CD14-positive monocyte (primary cell): ENCODE results near the gene C11orf91. TPM values are rescaled to one million over a fixed set of nuclear protein-coding genes. Genes with fewer than 3 reads are reported as not detected.

Source experiments
- DNase-seq, 3 donors: peaks; one replicate each; pipeline ENCODE4 v3.0.0-alpha.2; 2011 to 2022
- H2AFZ ChIP-seq: 2 replicates; pipeline ENCODE4 v1.6.0; 2012; ENCODE audit warnings: mild to moderate bottlenecking, low read depth, low read length, inconsistent platforms; ENCODE audit not compliant: insufficient read depth, poor library complexity, severe bottlenecking
- H3K27ac ChIP-seq, 2 donors: 1 replicate in 1 of 2; 2 replicates in 1 of 2; pipeline ENCODE4 v1.5.1; 2012 to 2013; ENCODE audit warnings: low read length in 2 of 2, control low read depth in 1 of 2, inconsistent platforms in 1 of 2, low read depth in 1 of 2, mild to moderate bottlenecking in 1 of 2
- H3K27me3 ChIP-seq, 2 donors: one replicate each; pipeline versions ENCODE4 v1.6.0 to v1.6.1; 2011 to 2013; ENCODE audit warnings: low read length in 2 of 2; ENCODE audit not compliant: control insufficient read depth in 2 of 2, insufficient read depth in 2 of 2
- H3K36me3 ChIP-seq, 2 donors: replicated peaks in 1 of 2; 1 replicate in 1 of 2; 2 replicates in 1 of 2; pipeline versions ENCODE4 v1.5.1 to v1.6.1; 2012 to 2013; ENCODE audit warnings: low read length in 2 of 2, control low read depth in 1 of 2, inconsistent platforms in 1 of 2, mild to moderate bottlenecking in 1 of 2; ENCODE audit not compliant: insufficient read depth in 2 of 2, control insufficient read depth in 1 of 2
- H3K4me1 ChIP-seq, 2 donors: 1 replicate in 1 of 2; 2 replicates in 1 of 2; pipeline versions ENCODE4 v1.5.1 to v1.6.1; 2012 to 2013; ENCODE audit warnings: low read length in 2 of 2, control low read depth in 1 of 2, inconsistent platforms in 1 of 2, mild to moderate bottlenecking in 1 of 2, moderate library complexity in 1 of 2; ENCODE audit not compliant: insufficient read depth in 2 of 2, control insufficient read depth in 1 of 2
- H3K4me2 ChIP-seq: replicated peaks from 2 replicates; pipeline ENCODE3; 2012; ENCODE audit warnings: low read length, moderate library complexity, mild to moderate bottlenecking; ENCODE audit not compliant: poor library complexity, severe bottlenecking; ENCODE audit errors: extremely low read depth
- H3K4me3 ChIP-seq, 3 experiments: fragments of 200-600 bp in 1 of 3; sonication (generic) in 1 of 3; replicated peaks in 1 of 3; 1 replicate in 2 of 3; 2 replicates in 1 of 3; pipeline ENCODE4 v1.5.1; 2011 to 2013; ENCODE audit warnings: low read length in 3 of 3, mild to moderate bottlenecking in 3 of 3, control low read depth in 2 of 3, low read depth in 2 of 3, inconsistent platforms in 1 of 3, moderate library complexity in 1 of 3
- H3K79me2 ChIP-seq: 2 replicates; pipeline ENCODE4 v1.6.0; 2012; ENCODE audit warnings: mild to moderate bottlenecking, control low read depth, inconsistent platforms, low read length, moderate library complexity; ENCODE audit not compliant: insufficient read depth
- H3K9ac ChIP-seq: 2 replicates; pipeline ENCODE4 v1.6.0; 2017; ENCODE audit warnings: low read length, mild to moderate bottlenecking; ENCODE audit not compliant: insufficient read depth, poor library complexity, severe bottlenecking
- H3K9me3 ChIP-seq, 2 donors: replicated peaks in 1 of 2; 1 replicate in 1 of 2; 2 replicates in 1 of 2; pipeline versions ENCODE4 v1.5.1 to v1.6.1; 2012 to 2013; ENCODE audit warnings: low read length in 2 of 2, control low read depth in 1 of 2; ENCODE audit not compliant: control insufficient read depth in 1 of 2, insufficient read depth in 1 of 2
- H4K20me1 ChIP-seq: 2 replicates; pipeline ENCODE4 v1.6.0; 2012; ENCODE audit warnings: mild to moderate bottlenecking, low read length, control low read depth, moderate library complexity; ENCODE audit not compliant: insufficient read depth
- H3K27ac Mint-ChIP-seq, 7 donors: one replicate each; pipeline ENCODE4 v1.8.0; 2020; ENCODE audit warnings: mild to moderate bottlenecking in 7 of 7, mixed read lengths in 7 of 7, moderate library complexity in 6 of 7, inconsistent platforms in 2 of 7
- H3K27me3 Mint-ChIP-seq, 3 donors: one replicate each; pipeline ENCODE4 v1.8.0; 2021 to 2022; ENCODE audit warnings: low read depth in 3 of 3, mild to moderate bottlenecking in 3 of 3, mixed read lengths in 3 of 3, moderate library complexity in 3 of 3, inconsistent platforms in 1 of 3
- H3K36me3 Mint-ChIP-seq, 2 donors: one replicate each; pipeline ENCODE4 v1.8.0; 2020; ENCODE audit warnings: mixed read lengths in 2 of 2, inconsistent platforms in 1 of 2, mild to moderate bottlenecking in 1 of 2
- H3K4me1 Mint-ChIP-seq: one replicate; pipeline ENCODE4 v1.8.0; 2020; ENCODE audit warnings: mild to moderate bottlenecking, mixed read lengths
- H3K4me3 Mint-ChIP-seq, 2 donors: one replicate each; pipeline ENCODE4 v1.8.0; 2020; ENCODE audit warnings: mild to moderate bottlenecking in 2 of 2, mixed read lengths in 2 of 2, moderate library complexity in 1 of 2
- H3K9me3 Mint-ChIP-seq, 7 donors: one replicate each; pipeline ENCODE4 v1.8.0; 2020 to 2022; ENCODE audit warnings: mixed read lengths in 7 of 7, mild to moderate bottlenecking in 6 of 7, moderate library complexity in 6 of 7, inconsistent platforms in 2 of 7
- CTCF ChIP-seq: fragments of 200-600 bp; IDR thresholded peaks from one replicate; pipeline ENCODE4 v1.8.0; 2022; ENCODE audit warnings: antibody characterized with exemption, mild to moderate bottlenecking
- WGBS: methylation state at CpG from one replicate; pipeline ENCODE4 v1.1.5; 2013; ENCODE audit warnings: missing lambda C conversion rate; ENCODE audit not compliant: insufficient coverage; 5-methylcytosine and 5-hydroxymethylcytosine counted together
- intact Hi-C, 2 donors: fragments of 100-400 bp; cut with micrococcal nuclease; formaldehyde crosslinking; loops; one replicate each; pipeline versions ENCODE4 v1.15.0 to v1.15.1; 2023
- polyA plus RNA-seq, 3 donors: library from polyadenylated mRNA; depleted of rRNA in 1 of 3; unstranded in 2 of 3; stranded (reverse) in 1 of 3; fragments of 300-500 nt in 2 of 3; fragments of >200 nt in 1 of 3; fragmentation: Illumina TruSeq in 2 of 3; gene quantifications; 1 replicate in 2 of 3; 2 replicates in 1 of 3; pipeline ENCODE4 v1.2.3, GENCODE V29; 2012 to 2021

The C11orf91 gene
- polyA plus RNA-seq, 3 donors, result not detected

GRCh38 chr11:33670250-33671011, 30.2 kb downstream of the C11orf91 start:
- peaks cover 1 to 9% (median 6%) of the 10 kb centered on the region in 3 donors for H3K27me3 Mint-ChIP-seq
- intact Hi-C loops, result no loop called here

GRCh38 chr11:33669598-33670249, 30.9 kb downstream of the C11orf91 start:
- no peak overlapping the region for H3K4me3 Mint-ChIP-seq
- H3K9me3 Mint-ChIP-seq, result peaks cover 0 to 3% (median 0%) of the 10 kb centered on the region in 7 donors
- no peak overlapping the region for H3K4me3 ChIP-seq
- peaks cover 1 to 9% (median 6%) of the 10 kb centered on the region in 3 donors for H3K27me3 Mint-ChIP-seq
- no peaks in the 10 kb centered on the region for H3K79me2 ChIP-seq
- no peak overlapping the region for H3K27ac ChIP-seq
- H3K36me3 Mint-ChIP-seq, result no peaks in the 10 kb centered on the region
- no peak overlapping the region for H2AFZ ChIP-seq
- H3K4me2 ChIP-seq, result no peak overlapping the region
- intact Hi-C loops, result no loop called here
- H4K20me1 ChIP-seq, result no peaks in the 10 kb centered on the region
- H3K4me1 ChIP-seq, result no peaks in the 10 kb centered on the region
- no peak for DNase-seq
- no peaks in the 10 kb centered on the region for H3K36me3 ChIP-seq
- no peaks in the 10 kb centered on the region for H3K9me3 ChIP-seq
- no peaks in the 10 kb centered on the region for H3K27me3 ChIP-seq
- 83% methylated on average over 2 of the region's 5 CpGs for WGBS
- H3K4me1 Mint-ChIP-seq, result no peaks in the 10 kb centered on the region
- no peak for TF ChIP-seq CTCF
- no peak overlapping the region for H3K27ac Mint-ChIP-seq
- H3K9ac ChIP-seq, result no peak overlapping the region

More at GRCh38 chr11:33670250-33671011, 30.2 kb downstream of the C11orf91 start:
- Histone ChIP-seq H3K9me3 (no peaks in the 10 kb centered on the region), H2AFZ (no peak overlapping the region), H3K27me3 (no peaks in the 10 kb centered on the region), H3K4me1 (no peaks in the 10 kb centered on the region), H3K79me2 (no peaks in the 10 kb centered on the region), H3K4me3 (no peak overlapping the region), H3K27ac (no peak overlapping the region), H3K4me2 (no peak overlapping the region), H3K9ac (no peak overlapping the region), H4K20me1 (no peaks in the 10 kb centered on the region), H3K36me3 (no peaks in the 10 kb centered on the region)
- peaks cover 0 to 3% (median 0%) of the 10 kb centered on the region in 7 donors for H3K9me3 Mint-ChIP-seq
- DNase-seq, result no peak
- 61% methylated on average over 3 of the region's 5 CpGs for WGBS
- no peak overlapping the region for H3K27ac Mint-ChIP-seq
- no peak for TF ChIP-seq CTCF
- H3K4me1 Mint-ChIP-seq, result no peaks in the 10 kb centered on the region
- H3K36me3 Mint-ChIP-seq, result no peaks in the 10 kb centered on the region
- H3K4me3 Mint-ChIP-seq, result no peak overlapping the region
